K562 (cell line): ENCODE measurements around the gene UBTFL1. TPM values are rescaled to one million over a fixed set of nuclear protein-coding genes. Genes with fewer than 3 reads are reported as not detected.

Experiments used
- ATAC-seq: fragments of 200-7000 bp; cut with Tn5 transposase; 3 replicates; pipeline ENCODE4 v1.9.1; 2020; ENCODE audit warnings: moderate library complexity
- BruUV-seq: library from RNA; stranded (reverse); fragments of 400-500 nt; replicated peaks from 2 replicates; lab custom pipeline; 2021; lab: Mats Ljungman, UMichigan
- CTCF ChIA-PET: fragments of 300-600 bp; formaldehyde crosslinking; extraction: SDS; loops from one replicate; lab custom pipeline; 2021; ENCODE audit warnings: low intra/inter-chr PET ratio; lab: Yijun Ruan, JAX
- POLR2A ChIA-PET: fragments of 300-600, 350-650 bp; sonication (Branson Sonifier 250); formaldehyde crosslinking; extraction: SDS; loops from one replicate; lab custom pipeline; 2021; ENCODE audit warnings: antibody characterized with exemption, inconsistent platforms; lab: Yijun Ruan, JAX
- DNase-seq, 4 experiments: peaks; one replicate each; pipeline versions ENCODE4 v3.0.0 to v3.0.0-alpha.2; 2011 to 2018; ENCODE audit warnings: low spot score in 3 of 4, mixed read lengths in 3 of 4; ENCODE audit errors: extremely low read depth in 1 of 4
- FAIRE-seq: peaks from 2 replicates; lab custom pipeline; 2011; peaks lifted over from hg19 to GRCh38; lab: Jason Lieb, UNC
- H2AFZ ChIP-seq: 2 replicates; pipeline ENCODE4 v1.6.0; 2011; ENCODE audit warnings: low read depth, low read length, control low read depth, inconsistent platforms
- H3K27ac ChIP-seq: fragments of 200-600 bp; 3 replicates; pipeline ENCODE4 v1.8.0; 2011; ENCODE audit warnings: low read depth, mild to moderate bottlenecking, control low read depth, inconsistent platforms, low read length, moderate library complexity, mixed read lengths; ENCODE audit errors: extremely low read depth
- H3K27me3 ChIP-seq, 2 experiments: fragments of 300-600 bp in 1 of 2; 2 replicates in 1 of 2; 3 replicates in 1 of 2; pipeline versions ENCODE4 v1.6.0 to v1.8.0; 2011; ENCODE audit warnings: inconsistent platforms in 2 of 2, low read length in 2 of 2, mild to moderate bottlenecking in 1 of 2, mixed read lengths in 1 of 2, moderate library complexity in 1 of 2; ENCODE audit not compliant: control insufficient read depth in 2 of 2, insufficient read depth in 2 of 2
- H3K36me3 ChIP-seq: fragments of 300-600 bp; 3 replicates; pipeline ENCODE4 v1.8.0; 2011; ENCODE audit warnings: mild to moderate bottlenecking, low read length, inconsistent platforms; ENCODE audit not compliant: control insufficient read depth, insufficient read depth
- H3K4me1 ChIP-seq, 2 experiments: fragments of 200-600 bp in 1 of 2; replicated peaks in 1 of 2; 2 replicates in 1 of 2; 3 replicates in 1 of 2; pipeline versions ENCODE4 v1.5.1 to v1.8.0; 2011; ENCODE audit warnings: inconsistent platforms in 2 of 2, low read length in 2 of 2, mild to moderate bottlenecking in 1 of 2, mixed read lengths in 1 of 2, moderate library complexity in 1 of 2; ENCODE audit not compliant: control insufficient read depth in 2 of 2, insufficient read depth in 2 of 2
- H3K4me2 ChIP-seq: 2 replicates; pipeline ENCODE4 v1.6.1; 2011; ENCODE audit warnings: low read length, control low read depth, inconsistent platforms, mixed read lengths; ENCODE audit not compliant: insufficient read depth
- H3K4me3 ChIP-seq: fragments of 200-600 bp; sonication (generic), shearing (Covaris generic); 2 replicates; pipeline ENCODE4 v1.5.1; 2016; ENCODE audit warnings: control low read depth, inconsistent platforms
- H3K79me2 ChIP-seq: fragments of 200-600 bp; 3 replicates; pipeline ENCODE4 v1.8.0; 2011; ENCODE audit warnings: low read length, inconsistent platforms; ENCODE audit not compliant: control insufficient read depth, insufficient read depth
- H3K9ac ChIP-seq, 2 experiments: 2 replicates each; pipeline versions ENCODE4 v1.6.0 to v1.6.1; 2011; ENCODE audit warnings: low read depth in 2 of 2, low read length in 2 of 2, control low read depth in 1 of 2, inconsistent platforms in 1 of 2, mild to moderate bottlenecking in 1 of 2, mixed read lengths in 1 of 2; ENCODE audit not compliant: insufficient read depth in 1 of 2
- H3K9me1 ChIP-seq: one replicate; pipeline ENCODE4 v1.6.0; 2011; ENCODE audit warnings: inconsistent platforms, mild to moderate bottlenecking, low read length, moderate library complexity; ENCODE audit not compliant: control insufficient read depth, insufficient read depth
- H3K9me3 ChIP-seq: replicated peaks from 2 replicates; pipeline ENCODE4 v1.5.1; 2011; ENCODE audit warnings: low read depth, low read length, inconsistent platforms; ENCODE audit not compliant: control insufficient read depth, insufficient read depth
- H4K20me1 ChIP-seq: replicated peaks from 2 replicates; pipeline ENCODE4 v1.6.1; 2011; ENCODE audit warnings: low read length, inconsistent platforms, mixed read lengths; ENCODE audit not compliant: control insufficient read depth, insufficient read depth
- ARID1B ChIP-seq: fragments of 450-650 bp; IDR thresholded peaks from 2 replicates; pipeline ENCODE4 v1.6.1; 2016; ENCODE audit warnings: antibody characterized with exemption, mild to moderate bottlenecking, inconsistent platforms
- BRD4 ChIP-seq: fragments of 200-600 bp; sonication (generic); IDR thresholded peaks from 2 replicates; pipeline ENCODE4 v1.6.1; 2017; ENCODE audit warnings: inconsistent platforms
- ESRRA ChIP-seq: fragments of 450-650 bp; IDR thresholded peaks from 2 replicates; pipeline ENCODE4 v1.6.1; 2014; ENCODE audit warnings: low read depth, mild to moderate bottlenecking, moderate library complexity, borderline replicate concordance
- KHSRP ChIP-seq: fragments of 450-650 bp; IDR thresholded peaks from 2 replicates; pipeline ENCODE4 v1.6.1; 2017
- KLF13 ChIP-seq: fragments of 450-650 bp; IDR thresholded peaks from 2 replicates; pipeline ENCODE4 v1.6.1; 2016; ENCODE audit warnings: missing genetic modification characterization, low read depth, mild to moderate bottlenecking, missing compliant biosample characterization, moderate library complexity, borderline replicate concordance
- POLR3A ChIP-seq: IDR thresholded peaks from 2 replicates; pipeline ENCODE4 v1.6.1; 2011; ENCODE audit warnings: borderline replicate concordance, mild to moderate bottlenecking, moderate library complexity; ENCODE audit not compliant: insufficient read length, insufficient read depth; ENCODE audit errors: extremely low read depth
- POU5F1 ChIP-seq: fragments of 150-350 bp; IDR thresholded peaks from 2 replicates; pipeline ENCODE4 v1.6.1; 2014; ENCODE audit warnings: borderline replicate concordance, low read length, low read depth, mild to moderate bottlenecking; ENCODE audit not compliant: partially characterized antibody
- XRCC3 ChIP-seq: fragments of 450-650 bp; IDR thresholded peaks from 2 replicates; pipeline ENCODE4 v1.6.1; 2017; ENCODE audit warnings: mild to moderate bottlenecking, moderate library complexity
- ZBTB8A ChIP-seq: fragments of 450-650 bp; IDR thresholded peaks from 2 replicates; pipeline ENCODE4 v1.6.1; 2018; ENCODE audit warnings: mild to moderate bottlenecking, moderate library complexity; ENCODE audit not compliant: partially characterized antibody
- ZNF146 ChIP-seq: IDR thresholded peaks from one replicate; pipeline ENCODE4 v1.6.1; 2018; ENCODE audit warnings: missing compliant biosample characterization; ENCODE audit not compliant: unreplicated experiment
- ZNF695 ChIP-seq: fragments of 450-650 bp; formaldehyde crosslinking; IDR thresholded peaks from 2 replicates; pipeline ENCODE4 v1.4.0; 2020; ENCODE audit warnings: mild to moderate bottlenecking, moderate library complexity
- WGBS: fragments of 100-300 bp; shearing (Covaris generic); methylation state at CpG from one replicate; pipeline ENCODE4 v1.1.6; 2016; ENCODE audit warnings: low coverage, mixed read lengths; ENCODE audit not compliant: insufficient coverage; ENCODE audit errors: missing lambda C conversion rate; 5-methylcytosine and 5-hydroxymethylcytosine counted together
- in situ Hi-C: fragments of 300-500 bp; cut with MboI; formaldehyde crosslinking; loops from 4 replicates; pipeline ENCODE4 v1.15.0; 2018; ENCODE audit warnings: inconsistent platforms, mixed read lengths
- intact Hi-C: fragments of 100-400 bp; cut with micrococcal nuclease; formaldehyde crosslinking; loops from 2 replicates; pipeline ENCODE4 v1.14.2; 2022
- polyA plus RNA-seq, 8 experiments: library from polyadenylated mRNA; depleted of rRNA in 4 of 8; stranded (reverse) in 5 of 8; unstranded in 3 of 8; fragments of >200 nt; fragmentation: Nextera tagmentation in 2 of 8; fragmentation: Illumina TruSeq in 1 of 8; extraction: Ambion mirVana in 2 of 8; extraction: Trizol in 1 of 8; gene quantifications; 2 replicates each; pipeline versions ENCODE4 v1.2.1 to v1.2.3, GENCODE V29; 2011 to 2014; ENCODE audit warnings: inconsistent platforms in 1 of 8, missing spikeins in 1 of 8
- total RNA-seq, 7 experiments: library from RNA; depleted of rRNA in 6 of 7; stranded (reverse); fragments of >200 nt in 6 of 7; fragmentation: Illumina TruSeq in 2 of 7; extraction: Trizol in 2 of 7; gene quantifications; 2 replicates each; pipeline versions ENCODE4 v1.2.1 to v1.2.3, GENCODE V29; 2011 to 2021; ENCODE audit warnings: low replicate concordance in 1 of 7
- TF ChIP-seq, protein P1 (sequence below): IDR thresholded peaks from 3 replicates; pipeline ENCODE4 v1.6.1; 2011; ENCODE audit warnings: borderline replicate concordance, mild to moderate bottlenecking; ENCODE audit not compliant: insufficient read length, insufficient read depth
- TF ChIP-seq, protein P2 (sequence below): fragments of 450-650 bp; IDR thresholded peaks from 2 replicates; pipeline ENCODE4 v1.6.1; 2016; ENCODE audit warnings: low read depth

UBTFL1 gene
- total and polyA plus RNA-seq, 9 of the 15 experiments (the other 6 are each of a cell fraction or from before 2014, with no cell fraction given): not detected

DNA sequence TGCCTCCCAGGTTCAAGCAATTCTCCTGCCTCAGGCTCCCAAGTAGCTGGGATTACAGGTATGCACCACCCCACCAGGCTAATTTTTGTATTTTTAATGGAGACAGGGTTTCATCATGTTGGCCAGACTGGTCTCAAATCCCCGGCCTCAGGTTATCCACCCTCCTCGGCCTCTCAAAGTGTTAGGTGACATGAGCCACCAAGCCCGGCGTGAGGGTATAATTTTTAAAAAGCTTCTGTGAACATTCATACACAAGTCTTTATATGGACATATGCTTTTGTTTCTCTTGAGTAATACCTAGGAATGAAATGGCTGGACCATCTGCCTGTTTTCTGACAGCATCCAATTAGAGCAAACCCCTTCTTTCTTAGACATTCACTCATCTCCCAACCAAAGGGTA, 34.4 kb downstream of the UBTFL1 start:
- POLR2A ChIA-PET: no interaction called here
- Histone ChIP-seq H3K9me3 (no peaks in the 10 kb centered on the region), H3K4me1 (no peaks in the 10 kb centered on the region), H3K27ac (no peak overlapping the region), H3K9ac (no peak overlapping the region), H2AFZ (no peak overlapping the region), H3K9me1 (no peaks in the 10 kb centered on the region), H3K36me3 (no peaks in the 10 kb centered on the region), H3K27me3 (no peaks in the 10 kb centered on the region), H4K20me1 (no peaks in the 10 kb centered on the region)
- in situ Hi-C loops: no loop called here
- BruUV-seq: no TSS peak
- no peak for ATAC-seq
- TF ChIP-seq ZNF695 (CRISPR knock-in tag) (no peak), KLF13 (no peak), ARID1B (no peak), KHSRP (no peak), ESRRA (no peak), POLR3A (no peak), ZBTB8A (no peak), XRCC3 (no peak), BRD4 (no peak), POU5F1 (no peak), ZNF146 (CRISPR knock-in tag) (no peak)
- TF ChIP-seq, protein P1, sequence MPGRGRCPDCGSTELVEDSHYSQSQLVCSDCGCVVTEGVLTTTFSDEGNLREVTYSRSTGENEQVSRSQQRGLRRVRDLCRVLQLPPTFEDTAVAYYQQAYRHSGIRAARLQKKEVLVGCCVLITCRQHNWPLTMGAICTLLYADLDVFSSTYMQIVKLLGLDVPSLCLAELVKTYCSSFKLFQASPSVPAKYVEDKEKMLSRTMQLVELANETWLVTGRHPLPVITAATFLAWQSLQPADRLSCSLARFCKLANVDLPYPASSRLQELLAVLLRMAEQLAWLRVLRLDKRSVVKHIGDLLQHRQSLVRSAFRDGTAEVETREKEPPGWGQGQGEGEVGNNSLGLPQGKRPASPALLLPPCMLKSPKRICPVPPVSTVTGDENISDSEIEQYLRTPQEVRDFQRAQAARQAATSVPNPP: no peak
- TF ChIP-seq, protein P2, sequence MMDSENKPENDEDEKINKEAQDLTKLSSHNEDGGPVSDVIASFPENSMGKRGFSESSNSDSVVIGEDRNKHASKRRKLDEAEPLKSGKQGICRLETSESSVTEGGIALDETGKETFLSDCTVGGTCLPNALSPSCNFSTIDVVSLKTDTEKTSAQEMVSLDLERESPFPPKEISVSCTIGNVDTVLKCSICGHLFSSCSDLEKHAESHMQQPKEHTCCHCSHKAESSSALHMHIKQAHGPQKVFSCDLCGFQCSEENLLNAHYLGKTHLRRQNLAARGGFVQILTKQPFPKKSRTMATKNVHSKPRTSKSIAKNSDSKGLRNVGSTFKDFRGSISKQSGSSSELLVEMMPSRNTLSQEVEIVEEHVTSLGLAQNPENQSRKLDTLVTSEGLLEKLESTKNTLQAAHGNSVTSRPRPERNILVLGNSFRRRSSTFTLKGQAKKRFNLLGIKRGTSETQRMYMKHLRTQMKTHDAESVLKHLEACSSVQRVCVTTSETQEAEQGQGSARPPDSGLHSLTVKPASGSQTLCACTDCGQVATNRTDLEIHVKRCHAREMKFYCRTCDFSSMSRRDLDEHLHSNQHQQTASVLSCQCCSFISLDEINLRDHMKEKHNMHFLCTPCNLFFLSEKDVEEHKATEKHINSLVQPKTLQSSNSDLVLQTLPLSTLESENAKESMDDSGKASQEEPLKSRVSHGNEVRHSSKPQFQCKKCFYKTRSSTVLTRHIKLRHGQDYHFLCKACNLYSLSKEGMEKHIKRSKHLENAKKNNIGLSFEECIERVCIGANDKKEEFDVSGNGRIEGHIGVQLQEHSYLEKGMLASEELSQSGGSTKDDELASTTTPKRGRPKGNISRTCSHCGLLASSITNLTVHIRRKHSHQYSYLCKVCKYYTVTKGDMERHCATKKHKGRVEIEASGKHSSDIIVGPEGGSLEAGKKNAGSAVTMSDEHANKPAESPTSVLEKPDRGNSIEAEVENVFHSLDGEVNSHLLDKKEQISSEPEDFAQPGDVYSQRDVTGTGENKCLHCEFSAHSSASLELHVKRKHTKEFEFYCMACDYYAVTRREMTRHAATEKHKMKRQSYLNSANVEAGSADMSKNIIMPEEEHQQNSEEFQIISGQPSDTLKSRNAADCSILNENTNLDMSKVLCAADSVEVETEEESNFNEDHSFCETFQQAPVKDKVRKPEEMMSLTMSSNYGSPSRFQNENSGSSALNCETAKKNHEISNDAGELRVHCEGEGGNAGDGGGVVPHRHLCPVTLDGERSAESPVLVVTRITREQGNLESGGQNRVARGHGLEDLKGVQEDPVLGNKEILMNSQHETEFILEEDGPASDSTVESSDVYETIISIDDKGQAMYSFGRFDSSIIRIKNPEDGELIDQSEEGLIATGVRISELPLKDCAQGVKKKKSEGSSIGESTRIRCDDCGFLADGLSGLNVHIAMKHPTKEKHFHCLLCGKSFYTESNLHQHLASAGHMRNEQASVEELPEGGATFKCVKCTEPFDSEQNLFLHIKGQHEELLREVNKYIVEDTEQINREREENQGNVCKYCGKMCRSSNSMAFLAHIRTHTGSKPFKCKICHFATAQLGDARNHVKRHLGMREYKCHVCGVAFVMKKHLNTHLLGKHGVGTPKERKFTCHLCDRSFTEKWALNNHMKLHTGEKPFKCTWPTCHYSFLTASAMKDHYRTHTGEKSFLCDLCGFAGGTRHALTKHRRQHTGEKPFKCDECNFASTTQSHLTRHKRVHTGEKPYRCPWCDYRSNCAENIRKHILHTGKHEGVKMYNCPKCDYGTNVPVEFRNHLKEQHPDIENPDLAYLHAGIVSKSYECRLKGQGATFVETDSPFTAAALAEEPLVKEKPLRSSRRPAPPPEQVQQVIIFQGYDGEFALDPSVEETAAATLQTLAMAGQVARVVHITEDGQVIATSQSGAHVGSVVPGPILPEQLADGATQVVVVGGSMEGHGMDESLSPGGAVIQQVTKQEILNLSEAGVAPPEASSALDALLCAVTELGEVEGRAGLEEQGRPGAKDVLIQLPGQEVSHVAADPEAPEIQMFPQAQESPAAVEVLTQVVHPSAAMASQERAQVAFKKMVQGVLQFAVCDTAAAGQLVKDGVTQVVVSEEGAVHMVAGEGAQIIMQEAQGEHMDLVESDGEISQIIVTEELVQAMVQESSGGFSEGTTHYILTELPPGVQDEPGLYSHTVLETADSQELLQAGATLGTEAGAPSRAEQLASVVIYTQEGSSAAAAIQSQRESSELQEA: no peak
- TF ChIP-seq, all 486 proteins: peak for 0
- Histone ChIP-seq H3K4me3 (no peak overlapping the region), H3K4me2 (no peak overlapping the region), H3K79me2 (no peaks in the 10 kb centered on the region)
- intact Hi-C loops: no loop called here
- no peak for FAIRE-seq
- DNase-seq: no peak
- 0% methylated on average over 4 of the region's 4 CpGs for WGBS
- CTCF ChIA-PET: no interaction called here
